Measurements from ENCODE around the gene PRSS50. TPM values are rescaled to one million over a fixed set of nuclear protein-coding genes. Genes with fewer than 3 reads are reported as not detected.
A peak's percentile ranks its signal among the peaks of the same experiment; 100 is the strongest.

PRSS50 gene
- total RNA-seq: under 1 TPM in 4 of 6 experiments, not detected in 2; 0.07 to 0.42 (median 0.13) TPM
- long read RNA-seq: 0 reads

GRCh38 chr3:46717447-46718231, at the start of gene PRSS50:
PRSS50 (minus strand) TSS chr3:46717869; CDS start chr3:46717824, 45 bp downstream.
- no peaks in the 10 kb centered on the region for H3K4me1 ChIP-seq
- no peak within 1 kb of the TSS for H3K27ac ChIP-seq
- H3K36me3 ChIP-seq: no peaks in the 10 kb centered on the region
- no peaks in the 10 kb centered on the region for H3K27me3 ChIP-seq
- no peak for ATAC-seq
- H3K9me3 ChIP-seq: no peaks in the 10 kb centered on the region
- 43% methylated on average over 6 of the region's 61 CpGs for WGBS (ENCODE audit: insufficient coverage, low coverage, low lambda C conversion rate, missing lambda C conversion rate)
- H3K4me3 ChIP-seq: no peak within 1 kb of the TSS
- DNase-seq: peak in 1 of 3 donors; percentile 41
- peak in 2 of 4 donors; percentile 8 to 17 for TF ChIP-seq CTCF (IDR thresholded peaks at IDR 0.05)
- no peak for TF ChIP-seq POLR2A (IDR thresholded peaks at IDR 0.05)
- intact Hi-C loops (cut with DNase I): no loop called here

- H3K4me3 ChIP-seq: no peak overlapping the region
- 100% methylated on average over 1 of the region's 1 CpG for WGBS (ENCODE audit: insufficient coverage, low coverage, low lambda C conversion rate, missing lambda C conversion rate)
- H3K27me3 ChIP-seq: no peaks in the 10 kb centered on the region
- intact Hi-C loops (cut with DNase I): no loop called here
- DNase-seq: no peak
- H3K4me1 ChIP-seq: no peaks in the 10 kb centered on the region
- no peak for ATAC-seq
- no peaks in the 10 kb centered on the region for H3K9me3 ChIP-seq
- H3K27ac ChIP-seq: no peak overlapping the region
- TF ChIP-seq CTCF (IDR thresholded peaks at IDR 0.05) (no peak), POLR2A (IDR thresholded peaks at IDR 0.05) (no peak)
- no peaks in the 10 kb centered on the region for H3K36me3 ChIP-seq
Measured at GRCh38 chr3:46764206-46764605, 46.5 kb upstream of the PRSS50 start.

GRCh38 chr3:46763178-46763577, 45.5 kb upstream of the PRSS50 start:
- no peaks in the 10 kb centered on the region for H3K9me3 ChIP-seq
- no peak for ATAC-seq
- no peak overlapping the region for H3K27ac ChIP-seq
- intact Hi-C loops (cut with DNase I): no loop called here
- no peak overlapping the region for H3K4me3 ChIP-seq
- H3K4me1 ChIP-seq: no peaks in the 10 kb centered on the region
- no peaks in the 10 kb centered on the region for H3K27me3 ChIP-seq
- H3K36me3 ChIP-seq: no peaks in the 10 kb centered on the region
- no peak for DNase-seq
- TF ChIP-seq CTCF (IDR thresholded peaks at IDR 0.05): no peak
- no peak for TF ChIP-seq POLR2A (IDR thresholded peaks at IDR 0.05)

- intact Hi-C loops (cut with DNase I): no loop called here
- TF ChIP-seq POLR2A (IDR thresholded peaks at IDR 0.05) (no peak), CTCF (IDR thresholded peaks at IDR 0.05) (no peak)
- Histone ChIP-seq H3K27ac (no peak overlapping the region), H3K4me1 (no peaks in the 10 kb centered on the region), H3K4me3 (no peak overlapping the region), H3K27me3 (no peaks in the 10 kb centered on the region), H3K36me3 (no peaks in the 10 kb centered on the region), H3K9me3 (no peaks in the 10 kb centered on the region)
- ATAC-seq (no peak), DNase-seq (no peak)
- 88% methylated on average over 5 of the region's 5 CpGs for WGBS (ENCODE audit: insufficient coverage, low coverage, low lambda C conversion rate, missing lambda C conversion rate)
Measured at GRCh38 chr3:46759239-46760167, 41.8 kb upstream of the PRSS50 start.

Measured in right lobe of liver (tissue), 6 donors.